ENCODE data around the gene TIRAP.

DNA sequence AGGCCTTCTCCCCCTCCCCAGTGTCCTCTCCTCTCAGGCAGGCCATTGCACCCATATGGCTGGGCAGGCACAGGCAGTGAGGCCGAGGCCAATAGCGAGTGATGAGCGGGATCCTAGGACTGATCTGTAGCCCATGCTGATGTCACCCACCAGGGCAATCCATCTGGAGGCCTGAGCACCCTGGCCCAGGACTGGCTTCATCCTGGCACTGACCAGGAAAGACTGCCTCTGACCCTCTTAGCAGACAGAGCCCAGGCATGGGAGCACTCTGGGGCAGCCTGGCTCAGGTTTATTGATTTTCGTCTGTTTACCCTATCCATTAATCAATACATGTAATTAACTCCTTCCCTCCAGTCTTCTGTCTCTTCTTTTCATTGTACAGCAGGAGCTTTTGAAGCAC lies 5.1 kb upstream of the TIRAP start:
- TF ChIP-seq, protein P1, sequence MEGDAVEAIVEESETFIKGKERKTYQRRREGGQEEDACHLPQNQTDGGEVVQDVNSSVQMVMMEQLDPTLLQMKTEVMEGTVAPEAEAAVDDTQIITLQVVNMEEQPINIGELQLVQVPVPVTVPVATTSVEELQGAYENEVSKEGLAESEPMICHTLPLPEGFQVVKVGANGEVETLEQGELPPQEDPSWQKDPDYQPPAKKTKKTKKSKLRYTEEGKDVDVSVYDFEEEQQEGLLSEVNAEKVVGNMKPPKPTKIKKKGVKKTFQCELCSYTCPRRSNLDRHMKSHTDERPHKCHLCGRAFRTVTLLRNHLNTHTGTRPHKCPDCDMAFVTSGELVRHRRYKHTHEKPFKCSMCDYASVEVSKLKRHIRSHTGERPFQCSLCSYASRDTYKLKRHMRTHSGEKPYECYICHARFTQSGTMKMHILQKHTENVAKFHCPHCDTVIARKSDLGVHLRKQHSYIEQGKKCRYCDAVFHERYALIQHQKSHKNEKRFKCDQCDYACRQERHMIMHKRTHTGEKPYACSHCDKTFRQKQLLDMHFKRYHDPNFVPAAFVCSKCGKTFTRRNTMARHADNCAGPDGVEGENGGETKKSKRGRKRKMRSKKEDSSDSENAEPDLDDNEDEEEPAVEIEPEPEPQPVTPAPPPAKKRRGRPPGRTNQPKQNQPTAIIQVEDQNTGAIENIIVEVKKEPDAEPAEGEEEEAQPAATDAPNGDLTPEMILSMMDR (conservative IDR thresholded peaks at IDR 0.05), result no peak
- no peak for TF ChIP-seq ZFX (IDR thresholded peaks at IDR 0.05)
